Osteocyte (in vitro differentiated cells): ENCODE measurements around the gene NR5A2. TPM values are rescaled to one million over a fixed set of nuclear protein-coding genes. Genes with fewer than 3 reads are reported as not detected.
A peak's percentile ranks its signal among the peaks of the same experiment; 100 is the strongest.
"Not testable (repeated sequence)": the region's sequence is repeated elsewhere in the genome, so short reads cannot be mapped to it uniquely, and the experiment has no call there.

Experiments used
- DNase-seq: peaks from one replicate; pipeline ENCODE4 v3.0.0; 2021; ENCODE audit warnings: mixed read lengths; ENCODE audit not compliant: unreplicated experiment; ENCODE audit errors: extremely low spot score
- H3K27ac Mint-ChIP-seq: one replicate; pipeline ENCODE4 v1.8.0; 2021; ENCODE audit warnings: mild to moderate bottlenecking, mixed read lengths; ENCODE audit not compliant: unreplicated experiment
- H3K27me3 Mint-ChIP-seq: one replicate; pipeline ENCODE4 v1.8.0; 2021; ENCODE audit warnings: mixed read lengths; ENCODE audit not compliant: unreplicated experiment
- H3K36me3 Mint-ChIP-seq: one replicate; pipeline ENCODE4 v1.8.0; 2021; ENCODE audit warnings: mixed read lengths; ENCODE audit not compliant: unreplicated experiment
- H3K4me1 Mint-ChIP-seq: one replicate; pipeline ENCODE4 v1.8.0; 2021; ENCODE audit warnings: mixed read lengths; ENCODE audit not compliant: unreplicated experiment
- H3K4me3 Mint-ChIP-seq: one replicate; pipeline ENCODE4 v1.8.0; 2021; ENCODE audit warnings: mild to moderate bottlenecking, moderate library complexity, mixed read lengths; ENCODE audit not compliant: unreplicated experiment
- H3K9me3 Mint-ChIP-seq: one replicate; pipeline ENCODE4 v1.8.0; 2021; ENCODE audit warnings: mixed read lengths; ENCODE audit not compliant: unreplicated experiment
- CTCF ChIP-seq: fragments of 200-600 bp; sonication (generic); IDR thresholded peaks from 2 replicates; pipeline ENCODE4 v1.5.0; 2021; ENCODE audit warnings: antibody characterized with exemption, mild to moderate bottlenecking, moderate library complexity
- total RNA-seq: library from RNA; stranded (reverse); gene quantifications from 2 replicates; pipeline ENCODE4 v1.2.1, GENCODE V29; 2021

Gene NR5A2
- total RNA-seq, 1 donor from 2014 or later = not detected

- H3K4me3 Mint-ChIP-seq = no peak overlapping the region
- peaks cover 6% of the 10 kb centered on the region for H3K27me3 Mint-ChIP-seq
- H3K9me3 Mint-ChIP-seq = peaks cover 10% of the 10 kb centered on the region
- H3K27ac Mint-ChIP-seq = peak overlapping the region; percentile 7
- no peaks in the 10 kb centered on the region for H3K36me3 Mint-ChIP-seq
- no peak for TF ChIP-seq CTCF
- DNase-seq = peak; percentile 90
- H3K4me1 Mint-ChIP-seq = peaks cover 40% of the 10 kb centered on the region
Measured at GRCh38 chr1:200184196-200184595, 156.7 kb downstream of the NR5A2 start.

- not testable (repeated sequence) for H3K27ac Mint-ChIP-seq, H3K27me3 Mint-ChIP-seq, H3K4me3 Mint-ChIP-seq, DNase-seq, H3K36me3 Mint-ChIP-seq, H3K9me3 Mint-ChIP-seq
- peaks cover 30% of the 10 kb centered on the region for H3K4me1 Mint-ChIP-seq
Measured at GRCh38 chr1:200185191-200185590, 157.7 kb downstream of the NR5A2 start.

GRCh38 chr1:200187332-200187731, 159.8 kb downstream of the NR5A2 start:
- DNase-seq, H3K36me3 Mint-ChIP-seq, H3K27ac Mint-ChIP-seq, H3K4me3 Mint-ChIP-seq, H3K9me3 Mint-ChIP-seq, H3K27me3 Mint-ChIP-seq: not testable (repeated sequence)
- H3K4me1 Mint-ChIP-seq = peaks cover 20% of the 10 kb centered on the region

- no peaks in the 10 kb centered on the region for H3K36me3 Mint-ChIP-seq
- no peak overlapping the region for H3K27ac Mint-ChIP-seq
- peaks cover 12% of the 10 kb centered on the region for H3K27me3 Mint-ChIP-seq
- no peak for DNase-seq
- no peak overlapping the region for H3K4me3 Mint-ChIP-seq
- no peaks in the 10 kb centered on the region for H3K4me1 Mint-ChIP-seq
- TF ChIP-seq CTCF = no peak
- H3K9me3 Mint-ChIP-seq = peaks cover 4% of the 10 kb centered on the region
Measured at GRCh38 chr1:200191993-200192392, 164.5 kb downstream of the NR5A2 start.

GRCh38 chr1:200194477-200194876, 167.0 kb downstream of the NR5A2 start:
- no peaks in the 10 kb centered on the region for H3K36me3 Mint-ChIP-seq
- H3K4me3 Mint-ChIP-seq = no peak overlapping the region
- no peak for DNase-seq
- no peaks in the 10 kb centered on the region for H3K9me3 Mint-ChIP-seq
- H3K27ac Mint-ChIP-seq = no peak overlapping the region
- no peaks in the 10 kb centered on the region for H3K4me1 Mint-ChIP-seq
- H3K27me3 Mint-ChIP-seq = peaks cover 16% of the 10 kb centered on the region
- TF ChIP-seq CTCF = no peak

DNA sequence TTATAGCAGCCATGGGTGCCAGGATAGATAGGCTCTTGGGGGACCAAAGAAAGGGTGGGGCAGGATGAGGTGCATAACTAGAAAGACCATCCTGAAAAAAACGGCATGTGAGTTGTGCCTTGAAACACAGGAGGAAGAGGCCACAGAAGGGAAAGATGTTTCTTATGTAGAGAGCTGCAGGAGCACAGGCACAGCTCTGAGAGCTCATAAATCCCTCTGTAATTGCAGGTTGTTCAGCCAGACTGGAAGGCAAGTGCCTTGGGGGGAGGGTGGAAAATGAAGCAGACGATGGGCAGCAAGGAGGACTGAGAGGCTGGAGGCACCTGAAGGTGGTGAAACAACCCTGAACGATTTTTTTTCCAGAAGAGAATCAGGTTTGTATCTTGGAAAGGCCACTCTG, 170.7 kb downstream of the NR5A2 start:
- DNase-seq = no peak
- Mint-ChIP-seq H3K9me3 (peaks cover 12% of the 10 kb centered on the region), H3K4me1 (no peaks in the 10 kb centered on the region), H3K27ac (no peak overlapping the region), H3K27me3 (peaks cover 13% of the 10 kb centered on the region), H3K36me3 (no peaks in the 10 kb centered on the region), H3K4me3 (no peak overlapping the region)
- no peak for TF ChIP-seq CTCF
